Ishikawa (cell line): ENCODE results near the gene GNL3.

Source experiments
- CREB1 ChIP-seq: IDR thresholded peaks from 2 replicates; pipeline ENCODE4 v1.6.1; 2012; ENCODE audit warnings: low read depth
- EP300 ChIP-seq: IDR thresholded peaks from 2 replicates; pipeline ENCODE4 v1.6.1; 2012; ENCODE audit warnings: borderline replicate concordance
- USF1 ChIP-seq: IDR thresholded peaks from 2 replicates; pipeline ENCODE4 v1.6.1; 2012

GRCh38 chr3:52704611-52705437 lies 19.0 kb downstream of the GNL3 start:
- TF ChIP-seq CREB1 (no peak), EP300 (no peak), USF1 (no peak)
